Kidney (tissue), 14 donors: ENCODE results near the gene CTDNEP1. TPM values are rescaled to one million over a fixed set of nuclear protein-coding genes. Genes with fewer than 3 reads are reported as not detected.

Experiments used
- DNase-seq, 5 donors: peaks; one replicate each; pipeline ENCODE4 v3.0.0-alpha.2; 2013 to 2020
- FAIRE-seq: peaks from 2 replicates; lab custom pipeline; 2012; peaks lifted over from hg19 to GRCh38; lab: Jason Lieb, UNC
- H3K27ac ChIP-seq, 2 donors: one replicate each; pipeline ENCODE4 v1.7.0; 2013; ENCODE audit warnings: low read depth in 2 of 2, low read length in 2 of 2, inconsistent platforms in 1 of 2
- H3K27me3 ChIP-seq: one replicate; pipeline ENCODE4 v1.7.1; 2013; ENCODE audit warnings: low read length, inconsistent platforms; ENCODE audit not compliant: control insufficient read depth, insufficient read depth
- H3K36me3 ChIP-seq, 3 donors: one replicate each; pipeline versions ENCODE4 v1.7.0 to v1.7.1; 2013; ENCODE audit warnings: low read length in 3 of 3, control low read depth in 1 of 3, inconsistent platforms in 1 of 3; ENCODE audit not compliant: insufficient read depth in 3 of 3, control insufficient read depth in 2 of 3
- H3K4me1 ChIP-seq, 3 donors: one replicate each; pipeline versions ENCODE4 v1.7.0 to v1.7.1; 2013; ENCODE audit warnings: low read length in 3 of 3, inconsistent platforms in 1 of 3, low read depth in 1 of 3; ENCODE audit not compliant: control insufficient read depth in 2 of 3, insufficient read depth in 2 of 3
- H3K4me3 ChIP-seq, 3 donors: one replicate each; pipeline versions ENCODE4 v1.7.0 to v1.8.1; 2013; ENCODE audit warnings: low read length in 3 of 3, control low read depth in 1 of 3, inconsistent platforms in 1 of 3
- H3K9ac ChIP-seq, 3 donors: one replicate each; pipeline versions ENCODE4 v1.7.0 to v1.7.1; 2013; ENCODE audit warnings: low read length in 3 of 3, control low read depth in 1 of 3, inconsistent platforms in 1 of 3
- H3K9me3 ChIP-seq, 3 donors: one replicate each; pipeline versions ENCODE4 v1.7.0 to v1.7.1; 2013; ENCODE audit warnings: low read length in 3 of 3, control low read depth in 1 of 3, inconsistent platforms in 1 of 3; ENCODE audit not compliant: control insufficient read depth in 2 of 3, insufficient read depth in 1 of 3
- intact Hi-C: fragments of 100-400 bp; cut with DNase I; formaldehyde crosslinking; loops from one replicate; pipeline ENCODE4 v1.11.1; 2022
- polyA plus RNA-seq: library from polyadenylated mRNA; stranded (reverse); fragments of 350-450 nt; fragmentation: Illumina TruSeq; extraction: RNeasy Lipid Tissue Mini Kit (QIAGEN cat#74804); gene quantifications from one replicate; pipeline ENCODE4 v1.2.3, GENCODE V29; 2014; ENCODE audit warnings: low read depth, low replicate concordance; ENCODE audit not compliant: insufficient read depth
- total RNA-seq: library from RNA; stranded (reverse); fragmentation: NEBNext Ultra II Directional; extraction: Animal tissue kit (Norgen Biotek cat#: 25700); gene quantifications from one replicate; pipeline ENCODE4 v1.2.1, GENCODE V29; 2021
- TF ChIP-seq, protein P1 (sequence below): IDR thresholded peaks from 3 replicates; pipeline ENCODE4 v1.5.1; 2012; ENCODE audit warnings: mild to moderate bottlenecking, moderate library complexity, borderline replicate concordance; ENCODE audit not compliant: insufficient read depth; ENCODE audit errors: extremely low read depth
- donor health status: control.
- donor health status: control.
- donor health status: control.
- donor health status: control.
- donor health status: control.
- donor health status: DM: yes; HTN: yes; CAD: no.
- donor health status: Normal renal cell carcinoma (clear cell type).

Gene CTDNEP1
- total and polyA plus RNA-seq, 2 donors from 2014 or later = 113 to 124 TPM

DNA sequence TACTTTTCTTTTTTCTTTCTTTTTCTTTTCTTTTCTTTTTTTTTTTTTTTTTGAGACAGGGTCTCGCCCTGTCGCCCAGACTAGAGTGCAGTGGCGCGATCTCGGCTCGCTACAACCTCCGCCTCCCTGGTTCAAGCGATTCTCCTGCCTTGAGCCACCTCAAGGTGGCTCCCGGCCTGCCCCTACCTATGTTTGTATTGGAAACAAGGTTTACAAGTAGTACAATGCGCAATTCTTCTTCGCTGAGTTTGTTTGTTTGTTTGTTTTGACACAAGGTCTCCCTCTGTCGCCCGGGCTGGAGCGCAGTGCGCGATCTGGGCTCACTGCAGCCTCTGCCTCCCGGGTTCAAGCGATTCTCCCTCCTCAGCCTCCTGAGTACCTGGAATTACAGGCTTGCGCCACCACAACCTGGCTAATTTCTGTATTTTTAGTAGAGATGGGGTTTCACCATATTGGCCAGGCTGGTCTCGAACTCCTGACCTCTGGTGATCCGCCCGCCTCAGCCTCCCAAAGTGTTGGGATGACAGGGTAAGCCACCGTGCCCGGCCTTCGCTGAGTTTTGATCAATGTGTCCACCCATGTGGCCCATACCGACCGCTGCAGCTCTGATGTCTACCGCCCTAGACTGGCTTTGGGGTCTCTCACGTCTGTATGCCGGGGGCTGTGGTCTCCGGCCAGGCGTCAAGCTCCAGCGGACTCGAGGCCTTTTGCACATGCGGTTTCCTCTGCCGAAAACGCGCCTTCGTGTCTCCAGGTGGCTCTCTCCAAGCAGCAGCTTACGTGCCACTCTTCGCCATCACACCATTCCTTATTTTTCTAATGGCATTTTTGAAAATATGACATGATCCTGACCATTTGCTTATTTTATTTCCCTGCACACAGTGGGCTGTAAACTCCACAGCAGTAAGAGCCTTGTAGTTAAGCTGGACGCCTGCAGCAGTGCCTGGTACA, 44.0 kb upstream of the CTDNEP1 start:
- Histone ChIP-seq H3K27me3 (peaks cover 3% of the 10 kb centered on the region), H3K4me1 (peaks cover 0 to 15% (median 14%) of the 10 kb centered on the region in 3 donors), H3K9ac (no peak overlapping the region), H3K4me3 (peak overlapping the region in 1 of 3 donors; percentile 20), H3K36me3 (no peaks in the 10 kb centered on the region), H3K27ac (peak overlapping the region in 1 of 2 donors; percentile 41), H3K9me3 (no peaks in the 10 kb centered on the region)
- FAIRE-seq (no peak), DNase-seq (no peak)
- intact Hi-C loops = no loop called here
- TF ChIP-seq, protein P1, sequence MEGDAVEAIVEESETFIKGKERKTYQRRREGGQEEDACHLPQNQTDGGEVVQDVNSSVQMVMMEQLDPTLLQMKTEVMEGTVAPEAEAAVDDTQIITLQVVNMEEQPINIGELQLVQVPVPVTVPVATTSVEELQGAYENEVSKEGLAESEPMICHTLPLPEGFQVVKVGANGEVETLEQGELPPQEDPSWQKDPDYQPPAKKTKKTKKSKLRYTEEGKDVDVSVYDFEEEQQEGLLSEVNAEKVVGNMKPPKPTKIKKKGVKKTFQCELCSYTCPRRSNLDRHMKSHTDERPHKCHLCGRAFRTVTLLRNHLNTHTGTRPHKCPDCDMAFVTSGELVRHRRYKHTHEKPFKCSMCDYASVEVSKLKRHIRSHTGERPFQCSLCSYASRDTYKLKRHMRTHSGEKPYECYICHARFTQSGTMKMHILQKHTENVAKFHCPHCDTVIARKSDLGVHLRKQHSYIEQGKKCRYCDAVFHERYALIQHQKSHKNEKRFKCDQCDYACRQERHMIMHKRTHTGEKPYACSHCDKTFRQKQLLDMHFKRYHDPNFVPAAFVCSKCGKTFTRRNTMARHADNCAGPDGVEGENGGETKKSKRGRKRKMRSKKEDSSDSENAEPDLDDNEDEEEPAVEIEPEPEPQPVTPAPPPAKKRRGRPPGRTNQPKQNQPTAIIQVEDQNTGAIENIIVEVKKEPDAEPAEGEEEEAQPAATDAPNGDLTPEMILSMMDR = no peak

DNA sequence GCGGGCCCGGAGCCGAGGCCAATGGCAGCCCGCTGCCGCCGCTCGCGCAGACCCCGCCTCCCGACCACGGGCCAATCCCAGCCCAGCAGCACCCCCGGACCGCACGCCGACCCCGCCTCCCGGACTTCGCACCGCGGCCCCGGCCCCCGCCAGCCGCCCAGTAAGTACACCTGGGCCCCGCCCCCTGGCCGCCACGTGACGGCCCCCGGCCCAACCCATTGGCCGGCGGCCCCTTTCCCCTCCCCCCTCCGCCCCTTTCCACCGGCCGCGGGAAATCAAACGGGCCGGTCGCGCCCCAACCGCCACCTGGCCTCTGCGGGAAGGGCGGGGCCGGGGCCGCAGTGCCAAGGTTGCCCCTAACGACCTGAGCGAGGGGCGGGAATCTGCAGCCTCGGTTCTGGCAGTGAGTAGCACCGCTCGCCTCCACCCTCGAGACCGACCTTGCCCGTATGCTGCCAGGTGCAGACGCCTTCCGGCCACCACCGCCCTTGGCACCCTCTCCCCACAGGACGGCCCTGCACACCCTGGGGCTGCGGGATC, 43.1 kb upstream of the CTDNEP1 start, which contains the start of gene YBX2:
Gene YBX2 (minus strand): TSS at position 26 of the 540 bp plus-strand sequence. CDS start 139 bp downstream, outside the sequence.
- TF ChIP-seq, protein P1 = no peak
- Histone ChIP-seq H3K4me3 (no peak within 1 kb of the TSS), H3K27ac (no peak within 1 kb of the TSS), H3K9me3 (no peaks in the 10 kb centered on the region), H3K27me3 (peaks cover 3% of the 10 kb centered on the region), H3K4me1 (peaks cover 0 to 15% (median 14%) of the 10 kb centered on the region in 3 donors), H3K9ac (no peak within 1 kb of the TSS), H3K36me3 (no peaks in the 10 kb centered on the region)
- DNase-seq (peak; percentile 84 to 93 (median 87)), FAIRE-seq (no peak)
- intact Hi-C loops = no loop called here

DNA sequence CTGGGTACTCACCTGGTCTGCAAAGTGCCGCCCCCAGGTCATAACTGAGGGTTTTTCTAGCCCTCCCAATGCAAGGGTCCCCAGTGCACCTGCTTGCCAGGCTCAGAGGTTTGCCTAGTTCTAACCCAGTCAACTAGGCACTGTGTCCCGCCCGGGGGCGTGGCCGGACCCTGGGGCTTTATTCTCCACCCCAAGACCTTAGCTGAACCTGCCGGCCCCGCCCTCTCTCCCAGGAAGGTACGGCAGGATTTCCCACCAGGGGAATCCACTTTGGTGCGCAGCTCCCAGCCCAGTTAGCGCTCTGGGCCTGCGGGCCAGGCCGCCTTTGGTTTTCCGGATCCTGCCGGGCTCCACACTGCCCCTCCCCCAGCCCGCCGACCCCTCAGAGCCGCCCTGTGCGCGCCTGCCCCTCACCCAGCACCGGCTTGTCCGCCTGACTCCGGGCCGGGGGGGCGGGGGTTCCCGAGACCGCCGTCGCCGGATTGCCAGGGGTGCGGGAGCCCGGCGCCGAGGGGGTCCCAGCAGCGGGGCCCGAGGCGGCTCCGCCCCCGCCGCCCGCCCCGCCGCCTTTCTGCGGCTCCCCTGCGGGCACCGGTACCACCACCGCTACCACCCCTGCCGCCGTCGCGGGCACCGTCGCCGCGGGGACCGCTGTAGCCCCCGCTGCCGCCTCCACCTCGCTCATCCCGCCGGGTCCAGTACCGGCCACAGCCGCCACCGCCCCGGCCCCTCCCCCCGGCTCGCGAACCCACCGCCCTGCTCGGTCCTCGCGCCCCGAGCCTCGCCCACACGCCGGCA, 42.5 kb upstream of the CTDNEP1 start:
- DNase-seq (peak; percentile 26 to 87 (median 43)), FAIRE-seq (no peak)
- H3K4me3 ChIP-seq = no peak overlapping the region
- TF ChIP-seq, protein P1 = no peak
- H3K27me3 ChIP-seq = peaks cover 3% of the 10 kb centered on the region
- no peak overlapping the region for H3K27ac ChIP-seq
- H3K36me3 ChIP-seq = no peaks in the 10 kb centered on the region
- peaks cover 0 to 15% (median 14%) of the 10 kb centered on the region in 3 donors for H3K4me1 ChIP-seq
- no peaks in the 10 kb centered on the region for H3K9me3 ChIP-seq
- no peak overlapping the region for H3K9ac ChIP-seq
- intact Hi-C loops = no loop called here
